Right forelimb (tissue), 1 donor: ENCODE data around the gene NLGN1.

ENCODE experiments used
- DNase-seq: peaks from one replicate; pipeline ENCODE4 v3.0.0-alpha.2; 2018

The NLGN1 gene

DNA sequence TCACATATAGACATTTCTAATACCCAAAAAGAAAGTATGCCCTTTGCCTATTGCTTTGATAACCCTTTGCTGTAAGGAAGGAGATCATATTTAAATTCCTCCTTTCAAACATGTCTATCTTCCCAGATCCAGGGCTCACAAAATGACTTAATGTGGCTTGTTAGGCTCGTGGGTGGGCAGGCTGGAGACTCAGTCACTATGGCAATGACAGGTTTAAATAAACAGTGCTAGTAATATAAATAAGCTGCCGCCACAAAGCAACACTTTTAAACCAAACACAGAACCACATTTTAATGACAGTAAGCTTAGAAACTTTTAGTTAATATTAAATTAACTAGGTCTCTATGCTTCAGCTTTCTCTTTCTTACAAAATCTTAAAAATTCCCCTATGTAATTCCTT is 845.6 kb downstream of the NLGN1 start:
- no peak for DNase-seq

DNA sequence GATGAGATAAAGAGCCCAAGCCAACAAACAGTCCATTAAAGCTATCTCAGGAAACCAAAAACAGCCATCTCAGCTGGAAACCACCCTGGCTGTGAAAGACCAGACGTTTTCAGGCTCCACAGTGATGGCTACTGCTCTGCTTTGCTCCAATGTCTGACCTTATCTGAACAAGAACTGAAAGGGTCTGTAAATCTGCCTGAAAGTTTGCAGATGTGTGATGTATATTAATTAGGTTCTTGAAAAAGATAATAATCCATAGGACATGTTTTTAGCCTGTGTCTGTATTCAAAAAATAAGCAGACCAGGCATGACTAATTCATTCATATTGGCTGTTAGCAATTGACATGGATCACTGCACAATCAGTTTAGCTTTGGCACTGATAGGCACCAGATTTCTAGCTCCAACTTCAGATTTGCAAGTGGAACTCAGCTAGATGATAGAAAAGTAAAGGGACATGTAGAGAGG is 850.2 kb downstream of the NLGN1 start:
- DNase-seq = no peak

DNA sequence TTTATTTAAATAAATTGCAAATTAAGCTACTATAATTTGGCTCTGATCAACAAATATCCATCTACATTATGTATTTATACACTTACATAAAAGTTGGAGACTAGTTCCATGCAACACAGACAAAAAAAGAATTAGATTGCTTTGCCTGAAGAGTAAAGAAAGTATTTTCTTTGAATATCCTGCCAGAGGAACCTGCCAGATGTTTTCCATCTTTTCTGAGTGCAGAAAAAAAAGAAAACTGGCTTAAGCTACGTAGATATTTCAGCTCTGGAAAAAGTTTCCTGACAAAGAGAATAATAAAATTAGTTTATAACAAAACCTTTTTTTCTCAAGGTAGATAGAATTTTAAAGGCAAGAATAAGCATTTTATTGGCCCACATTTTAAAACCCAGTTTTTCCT is 854.1 kb downstream of the NLGN1 start:
- no peak for DNase-seq

DNA sequence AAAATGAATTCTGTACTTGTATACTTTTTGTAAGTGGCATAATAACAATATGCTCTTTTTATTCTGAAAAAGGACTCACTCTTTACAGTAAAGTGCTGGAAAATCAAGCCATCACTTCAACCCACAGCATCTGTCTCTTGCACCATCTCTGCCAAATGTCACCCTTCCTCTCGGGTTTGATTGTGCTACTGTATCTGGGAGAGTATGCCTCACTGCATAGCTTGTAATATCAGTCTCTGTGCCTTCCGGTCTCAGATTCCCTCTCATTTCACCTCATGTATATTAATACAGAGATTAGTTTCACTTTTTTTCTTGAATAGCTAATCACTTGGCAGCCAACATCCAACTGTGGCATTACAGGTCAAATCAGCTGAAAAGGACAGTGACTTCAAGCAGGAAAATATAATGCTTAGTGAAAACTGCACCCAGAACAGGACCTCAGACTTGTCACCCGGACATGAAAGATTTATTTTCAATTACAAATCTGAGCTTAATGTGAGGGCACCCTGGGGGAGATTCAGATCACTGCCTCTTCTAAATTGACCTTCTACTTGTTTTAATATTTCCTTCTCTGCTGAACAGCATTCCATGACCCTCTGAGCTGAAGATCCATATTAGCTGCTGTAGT is 855.8 kb downstream of the NLGN1 start:
- DNase-seq = no peak

DNA sequence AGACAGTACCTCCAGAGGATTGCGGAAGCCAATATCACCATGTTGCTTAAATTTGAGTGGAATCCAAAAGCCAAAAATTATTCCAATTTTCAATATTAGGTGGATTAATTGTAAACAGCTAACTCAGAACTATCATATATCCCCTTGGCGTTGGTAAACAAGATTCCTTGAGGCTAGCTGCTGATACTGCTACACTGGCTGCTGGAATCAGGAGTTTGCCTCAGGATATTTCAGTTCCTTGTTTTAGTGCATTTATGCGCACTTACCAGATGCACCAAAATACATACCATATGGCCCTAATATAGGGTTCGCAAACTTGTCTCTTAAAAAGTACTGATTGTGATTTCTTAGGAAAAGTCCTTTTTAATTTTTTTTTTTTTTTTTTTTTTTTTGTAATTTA is 856.4 kb downstream of the NLGN1 start:
- no peak for DNase-seq

DNA sequence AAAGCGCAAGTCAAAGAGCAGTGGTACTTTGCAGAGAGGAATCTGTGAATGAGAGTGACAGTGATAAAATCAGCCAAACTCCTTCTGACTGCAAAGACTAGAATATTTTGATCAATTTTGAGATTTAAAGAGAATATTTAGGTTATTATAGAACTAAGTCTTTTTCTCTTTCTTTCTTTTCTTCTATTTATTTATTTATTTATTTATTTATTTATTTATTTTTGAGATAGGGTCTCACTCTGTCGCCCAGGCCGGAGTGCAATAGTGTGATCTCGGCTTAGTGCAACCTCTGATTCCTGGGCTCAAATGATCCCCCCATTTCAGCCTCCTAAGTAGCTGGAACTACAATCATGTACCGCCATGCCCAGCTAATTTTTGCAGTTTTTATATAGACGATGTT is 857.9 kb downstream of the NLGN1 start:
- no peak for DNase-seq

DNA sequence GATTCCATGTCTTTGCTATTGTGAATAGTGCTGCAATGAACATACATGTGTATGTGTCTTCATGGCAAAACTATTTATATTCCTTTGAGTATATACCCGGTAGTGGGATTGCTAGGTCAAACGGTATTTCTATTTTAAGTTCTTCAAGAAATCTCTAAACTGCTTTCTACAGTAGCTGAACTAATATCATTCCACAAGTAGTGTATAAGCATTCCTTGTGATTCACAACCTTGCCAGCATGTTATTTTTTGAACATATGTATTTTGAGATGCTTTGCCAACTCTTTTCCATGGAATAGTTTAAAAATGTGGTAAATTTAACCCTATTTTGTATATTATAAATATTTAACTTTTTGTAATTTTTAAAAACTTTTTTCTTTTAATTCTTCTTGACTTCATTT is 868.9 kb downstream of the NLGN1 start:
- DNase-seq = no peak

DNA sequence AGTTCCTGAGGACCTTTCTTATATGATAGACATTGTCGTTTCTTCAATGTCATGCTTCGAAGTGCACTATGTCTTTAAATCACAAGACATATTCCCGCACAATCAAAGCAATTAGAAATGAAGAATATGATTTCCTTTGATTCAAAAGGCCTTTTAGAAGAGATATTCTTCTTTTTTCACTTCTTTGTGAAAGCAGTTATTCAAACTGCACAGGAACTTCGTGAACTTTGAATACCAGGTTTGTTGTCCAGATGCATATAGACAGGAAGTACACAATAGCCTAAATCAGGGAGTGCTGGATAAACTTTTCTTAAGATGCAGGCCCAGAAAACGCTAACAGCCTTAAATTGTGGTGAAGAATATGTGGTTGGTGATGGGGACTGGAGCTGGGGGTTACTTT is 870.5 kb downstream of the NLGN1 start:
- DNase-seq = no peak

DNA sequence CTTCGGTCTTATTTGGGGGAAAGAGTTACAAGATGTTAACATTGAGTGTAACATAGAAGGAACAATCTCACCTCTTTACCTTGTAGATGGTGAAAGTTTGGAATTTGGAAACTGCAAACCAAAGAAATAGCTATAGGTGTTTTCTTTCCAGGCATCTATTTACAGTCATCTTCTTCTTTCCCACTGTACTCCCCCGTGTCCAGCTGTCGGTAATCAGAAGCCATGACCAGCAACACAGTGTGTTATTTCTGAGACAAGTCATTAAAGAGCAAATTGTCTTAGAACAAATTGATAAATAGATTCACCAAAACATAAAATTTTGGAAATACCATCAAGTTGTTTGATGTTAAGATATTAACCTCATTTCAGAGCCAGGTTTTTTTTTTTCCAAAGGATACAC is 871.0 kb downstream of the NLGN1 start:
- no peak for DNase-seq

DNA sequence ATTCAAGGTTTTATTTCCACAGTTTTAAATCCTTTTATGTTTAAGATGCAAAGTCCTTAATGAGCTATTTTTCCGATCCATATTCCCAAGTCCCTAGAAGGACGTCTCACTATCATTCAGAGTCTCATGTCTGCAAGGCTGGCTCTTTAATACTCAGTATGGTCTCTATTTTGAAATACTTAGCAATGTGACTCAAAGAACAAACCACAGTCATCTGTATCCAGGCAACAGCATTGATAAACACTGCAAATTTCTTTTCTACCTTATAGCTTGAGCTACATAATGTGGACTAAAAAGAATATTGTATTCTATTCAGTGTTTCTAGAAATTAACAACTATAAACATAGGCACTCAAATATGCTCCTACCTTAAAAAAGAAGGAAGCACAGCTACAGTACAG is 873.3 kb downstream of the NLGN1 start:
- no peak for DNase-seq

DNA sequence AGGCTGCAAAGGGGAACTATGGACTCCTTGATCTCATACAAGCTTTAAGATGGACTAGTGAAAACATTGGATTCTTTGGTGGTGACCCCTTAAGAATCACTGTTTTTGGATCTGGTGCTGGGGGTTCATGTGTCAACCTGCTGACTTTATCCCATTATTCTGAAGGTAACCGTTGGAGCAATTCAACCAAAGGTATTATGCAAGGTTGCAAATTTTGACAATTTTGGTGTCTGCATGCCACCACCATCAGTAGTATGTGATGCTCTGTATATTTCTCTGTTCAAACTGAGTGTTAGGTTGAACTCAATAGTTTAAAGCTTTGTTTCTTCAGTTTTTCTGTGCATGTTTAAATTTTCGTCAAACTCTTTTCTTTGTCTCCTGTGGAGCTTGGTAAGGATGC is 877.8 kb downstream of the NLGN1 start:
- DNase-seq = no peak

DNA sequence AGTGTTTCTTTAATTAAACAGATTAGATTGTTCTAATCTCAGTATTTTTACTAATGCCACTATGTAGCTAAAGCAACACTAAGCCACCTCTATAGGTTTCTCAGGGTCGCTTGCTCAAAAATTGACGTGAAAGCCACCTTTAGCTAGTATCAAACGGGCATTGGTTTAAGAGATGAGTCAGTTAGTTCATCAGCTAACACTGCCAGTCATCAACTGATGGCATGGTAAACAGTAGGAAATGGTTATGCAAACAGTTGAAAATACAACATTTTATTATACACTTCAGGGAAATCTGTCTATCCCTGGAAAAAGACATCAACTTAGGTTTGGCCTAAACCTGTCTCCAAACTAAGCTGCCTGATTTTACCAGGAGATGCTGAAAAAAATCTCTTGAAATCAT is 879.3 kb downstream of the NLGN1 start:
- DNase-seq = no peak

DNA sequence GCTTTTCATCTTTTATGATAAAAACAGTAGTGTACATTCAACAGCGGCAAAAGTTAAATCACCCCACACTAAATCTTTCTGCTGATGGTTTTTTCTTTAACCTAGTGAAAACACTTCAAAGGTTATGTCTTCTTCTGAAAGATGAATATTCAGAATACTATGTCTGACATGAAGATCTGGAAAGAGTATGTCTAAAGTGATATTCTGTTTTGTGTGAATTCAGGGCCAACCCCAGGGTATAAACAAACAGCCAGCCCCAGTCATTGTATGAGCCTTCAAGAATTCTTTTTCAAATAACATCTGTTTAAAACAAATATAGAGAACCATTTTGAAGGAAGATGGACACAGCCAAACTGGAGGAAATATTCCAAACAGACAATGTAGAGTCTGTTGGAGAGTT is 880.5 kb downstream of the NLGN1 start:
- no peak for DNase-seq

DNA sequence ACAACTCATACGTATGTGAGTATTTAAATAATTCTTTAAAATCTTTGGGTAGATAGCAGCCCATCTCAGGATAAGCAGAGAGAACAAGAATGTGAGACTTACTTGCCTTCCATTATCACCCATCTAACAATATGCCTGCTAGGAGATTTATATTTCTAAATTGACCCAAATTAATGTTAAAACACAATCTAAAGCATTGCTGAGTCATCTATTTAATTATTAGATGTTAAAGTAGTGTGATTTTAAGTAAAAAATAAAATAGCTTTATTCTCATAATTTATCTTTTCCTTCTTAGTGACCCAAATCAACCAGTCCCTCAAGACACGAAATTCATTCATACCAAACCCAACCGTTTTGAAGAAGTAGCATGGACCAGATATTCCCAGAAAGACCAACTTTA is 882.6 kb downstream of the NLGN1 start:
- no peak for DNase-seq

DNA sequence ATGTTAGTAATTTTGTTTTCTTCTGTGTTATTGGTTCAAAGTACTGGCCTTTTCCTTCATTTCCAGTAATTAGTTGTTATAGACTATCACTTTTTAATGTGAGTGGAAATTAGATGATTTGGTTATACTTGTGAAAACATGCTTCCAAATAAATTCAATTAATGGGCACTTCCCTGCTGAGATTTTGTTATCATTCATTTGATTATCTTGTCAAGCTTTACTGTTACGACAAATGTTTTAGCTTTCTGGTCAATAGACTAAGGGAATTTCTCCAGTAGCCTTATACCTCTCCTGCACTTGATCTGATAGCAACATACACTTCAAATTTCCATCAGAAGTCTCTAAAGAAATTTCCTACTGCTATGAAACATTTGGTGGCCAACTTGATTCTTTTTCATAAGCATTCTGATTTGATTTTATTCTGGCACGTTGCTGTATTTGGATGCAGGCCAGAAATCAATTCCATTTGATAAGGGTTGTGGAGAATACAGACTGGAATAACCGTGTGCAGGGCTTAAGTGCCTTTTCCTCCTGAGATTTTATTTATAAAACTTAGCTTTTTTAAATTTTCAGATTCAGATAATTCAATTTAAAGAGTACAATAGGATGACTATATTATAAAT is 887.8 kb downstream of the NLGN1 start:
- no peak for DNase-seq

DNA sequence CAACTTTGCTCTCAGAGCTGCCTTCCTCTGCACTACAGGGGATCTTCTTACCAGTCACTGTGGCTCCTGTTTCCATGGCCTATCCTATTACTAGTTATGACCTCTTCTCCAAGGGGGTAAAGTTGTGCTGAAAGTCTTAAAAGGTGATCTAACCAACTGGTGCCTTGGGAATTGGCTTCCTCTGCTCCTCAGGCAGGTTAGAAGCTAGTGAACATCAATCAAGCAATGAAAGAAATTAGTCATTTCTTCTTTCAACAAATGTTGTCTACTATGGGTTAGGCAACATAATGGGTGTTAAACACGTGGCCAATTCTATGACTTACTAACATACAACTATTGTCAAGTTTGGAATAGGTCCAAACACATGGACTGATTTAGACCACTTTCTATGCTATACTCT is 890.2 kb downstream of the NLGN1 start:
- DNase-seq = no peak

DNA sequence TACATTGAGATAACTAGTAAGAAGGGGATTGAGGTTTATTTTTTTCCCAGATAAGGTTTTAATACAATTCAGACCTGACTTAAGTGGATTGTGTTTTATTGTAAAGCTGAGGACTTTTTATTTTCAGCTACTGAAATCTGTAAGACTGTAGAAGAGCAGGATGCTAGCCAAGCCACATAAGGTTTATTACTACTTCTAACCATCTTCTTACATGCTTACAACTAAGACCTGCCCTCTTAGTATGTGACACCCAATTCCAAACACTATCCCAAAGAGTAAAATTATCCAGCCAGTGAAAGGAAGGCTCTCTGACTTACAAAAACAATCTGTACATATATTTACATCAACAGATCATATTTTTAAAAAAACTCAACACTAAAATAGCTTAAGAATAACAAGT is 897.1 kb downstream of the NLGN1 start:
- DNase-seq = no peak

DNA sequence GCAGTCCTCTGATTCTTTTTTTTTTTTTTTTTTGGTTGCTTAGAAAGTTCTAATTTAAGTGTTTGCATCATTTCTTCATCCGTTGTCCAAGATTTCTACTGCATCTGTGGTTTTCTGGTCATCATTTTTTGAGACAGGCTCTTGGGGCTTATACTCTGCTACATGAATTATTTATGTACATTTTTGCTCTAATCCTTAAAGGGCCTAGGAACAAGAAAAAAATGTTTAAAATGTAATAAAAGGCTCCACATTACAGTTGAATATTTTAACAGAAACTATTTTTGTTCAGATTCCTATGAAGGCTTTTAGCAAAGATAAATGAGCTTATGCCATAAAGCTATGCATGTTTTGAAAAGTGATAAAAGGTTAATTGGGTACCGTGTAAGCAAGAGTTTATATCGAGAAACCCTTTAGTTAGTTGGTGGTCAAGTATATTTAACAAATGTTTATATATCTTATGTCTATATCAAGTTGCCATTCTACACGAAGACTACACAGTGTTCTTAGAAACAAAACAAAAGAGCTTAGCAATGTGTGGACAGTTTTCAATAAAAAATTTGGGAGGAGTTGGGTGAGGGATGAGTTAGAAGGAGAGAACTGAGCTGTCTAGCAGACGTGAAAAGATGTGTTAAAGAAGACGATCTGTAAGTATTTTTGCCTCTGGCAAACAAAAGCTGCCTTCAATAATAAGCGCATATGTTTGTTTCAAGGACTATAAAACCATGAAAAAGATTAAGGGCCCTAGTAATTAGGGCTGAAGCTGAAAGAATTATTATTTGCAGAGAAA is 898.0 kb downstream of the NLGN1 start:
- DNase-seq = no peak

DNA sequence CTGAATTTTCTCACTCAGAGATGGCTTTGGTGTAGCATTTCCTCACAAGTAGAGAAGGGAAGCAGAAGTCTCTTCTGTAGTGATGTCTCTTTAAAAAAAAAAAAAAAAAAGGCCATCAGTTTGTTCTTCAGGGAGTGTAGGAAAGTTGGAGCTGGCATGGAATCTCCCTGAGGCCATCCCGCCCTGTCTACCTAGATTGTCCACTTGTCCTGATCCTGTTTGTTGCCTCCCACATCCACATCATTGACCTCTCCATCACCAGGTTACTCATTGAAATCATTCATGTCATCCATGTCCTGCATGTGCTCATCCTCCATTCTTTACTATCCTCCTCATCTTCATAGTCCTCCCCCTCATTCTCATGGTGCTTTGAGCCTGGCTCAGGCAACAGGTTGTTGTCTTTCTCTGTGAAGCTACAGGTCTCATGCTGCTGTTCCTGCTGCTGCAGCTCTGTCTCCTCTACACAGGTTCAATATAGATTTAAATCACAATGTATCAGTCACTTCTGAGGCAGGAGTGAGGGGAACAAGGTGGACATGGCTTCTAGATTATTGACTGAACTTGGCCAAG is 905.3 kb downstream of the NLGN1 start:
- no peak for DNase-seq

DNA sequence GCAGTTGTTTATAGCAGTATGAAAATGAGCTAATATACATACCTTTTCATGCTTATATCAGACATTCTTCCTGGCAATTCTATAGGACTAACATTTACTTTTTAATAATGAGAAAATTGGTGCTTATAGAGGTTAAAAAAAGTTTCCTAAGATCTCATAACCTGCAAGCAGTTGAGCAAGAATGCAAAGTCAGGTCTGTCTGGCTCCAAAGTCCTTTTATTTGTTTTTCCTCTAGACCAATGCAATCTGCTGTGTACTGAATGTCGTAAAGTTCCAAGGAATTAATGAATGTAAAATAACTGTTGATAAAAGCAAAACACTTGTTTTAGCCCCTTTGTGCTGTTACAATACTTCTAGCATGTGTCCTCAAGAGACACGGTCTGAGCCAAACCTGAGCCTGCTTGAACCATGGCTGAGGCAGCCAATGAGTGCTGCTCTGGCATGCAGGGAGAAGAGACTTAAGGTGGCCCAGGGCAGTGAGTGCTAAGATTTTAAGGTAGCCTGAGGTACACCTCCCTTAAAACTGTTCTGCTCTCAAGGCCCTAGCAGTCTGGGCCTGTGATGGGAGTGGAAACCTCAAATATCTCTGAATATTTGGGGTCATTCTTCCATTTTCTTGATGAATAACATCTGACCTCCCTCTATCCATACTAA is 906.5 kb downstream of the NLGN1 start:
- no peak for DNase-seq

DNA sequence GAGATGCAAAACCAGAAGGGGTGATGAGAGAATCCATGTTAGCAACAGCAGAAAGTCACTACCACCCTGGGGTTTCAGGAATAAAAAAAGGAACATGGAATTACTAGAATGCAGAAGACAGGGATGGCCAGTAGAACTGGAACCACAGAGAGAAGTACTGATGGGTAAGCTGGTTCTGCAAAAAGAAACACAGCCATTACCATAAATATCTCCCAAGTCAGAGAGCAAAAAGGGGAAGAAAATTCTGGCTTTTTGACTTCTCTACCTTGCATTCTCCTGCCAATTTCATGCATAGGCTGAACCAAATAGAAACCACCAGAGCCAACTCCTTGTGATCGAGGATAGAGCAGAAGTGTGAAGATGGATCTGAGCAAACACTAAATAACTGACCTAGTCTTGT is 911.2 kb downstream of the NLGN1 start:
- no peak for DNase-seq

DNA sequence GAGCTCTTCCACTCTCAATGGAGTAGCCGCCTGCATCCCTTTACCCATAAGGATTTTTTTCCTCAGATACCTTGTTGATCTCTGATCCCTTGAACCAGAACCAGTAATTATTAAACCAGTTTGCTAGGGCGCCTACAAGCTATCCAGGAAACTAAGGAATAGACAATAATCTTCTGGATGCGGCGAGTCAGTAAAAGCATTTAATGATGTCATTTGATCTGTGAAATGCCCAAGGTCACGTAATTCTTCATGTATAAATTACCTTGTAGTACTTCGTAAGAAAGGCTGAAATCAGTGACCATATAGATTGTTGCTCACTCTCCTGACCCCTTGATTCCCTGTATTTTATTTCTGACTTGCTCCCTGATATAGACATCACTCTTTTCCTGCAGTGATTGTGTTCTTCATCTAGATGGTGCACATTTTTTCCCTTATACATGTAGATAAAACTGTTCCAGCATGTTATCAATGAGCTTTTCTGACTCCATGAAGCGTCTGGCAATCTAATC is 913.0 kb downstream of the NLGN1 start:
- DNase-seq = no peak

DNA sequence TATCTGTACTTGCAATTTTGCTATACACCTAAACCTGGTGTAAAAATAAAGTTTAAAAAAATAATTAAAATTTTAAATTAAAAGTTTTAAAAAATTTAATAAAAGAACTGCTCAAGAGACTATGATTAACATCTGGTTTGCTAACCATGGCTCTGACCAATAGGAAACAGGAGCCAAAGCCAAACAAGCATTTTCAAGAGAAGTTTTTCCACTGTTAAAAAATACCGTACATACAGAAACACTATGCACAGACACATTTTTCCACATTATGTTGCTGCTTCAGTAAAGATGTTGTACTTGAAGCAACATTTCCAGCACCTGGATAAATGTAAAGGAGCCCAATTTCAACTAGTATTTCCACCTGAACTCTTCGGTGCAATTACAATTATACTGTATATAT is 917.7 kb downstream of the NLGN1 start:
- DNase-seq = no peak
